ENCODE measurements around the gene GPATCH1. TPM values are rescaled to one million over a fixed set of nuclear protein-coding genes. Genes with fewer than 3 reads are reported as not detected.

GPATCH1 gene
- polyA plus RNA-seq, 4 donors: 12.3 to 17.9 (median 15.0) TPM

DNA sequence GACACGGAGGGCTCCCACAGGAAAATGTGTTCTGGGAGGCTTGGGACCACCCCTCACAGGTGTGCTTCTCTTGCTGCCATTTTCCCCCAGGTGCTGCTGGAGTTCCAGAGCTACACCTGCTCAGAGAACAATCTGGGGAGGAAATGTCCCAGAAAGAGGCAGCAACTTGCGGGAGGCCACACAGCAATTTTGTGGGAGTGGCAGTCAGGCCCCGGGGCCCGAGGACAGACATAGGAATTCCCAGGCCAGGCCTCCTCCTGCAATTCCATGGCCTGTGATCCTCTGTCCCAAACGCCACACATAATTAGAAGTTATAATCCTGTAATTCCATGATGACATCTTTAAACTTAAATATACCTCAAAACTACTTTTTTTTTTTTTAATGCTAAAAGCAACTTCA lies 18.1 kb upstream of the GPATCH1 start:
- no peak for DNase-seq (ENCODE audit: low read depth in 4 of 4, low spot score in 2 of 4)

GRCh38 chr19:33063356-33063752 lies 17.6 kb upstream of the GPATCH1 start:
- no peak for DNase-seq (ENCODE audit: low read depth in 4 of 4, low spot score in 2 of 4)

DNA sequence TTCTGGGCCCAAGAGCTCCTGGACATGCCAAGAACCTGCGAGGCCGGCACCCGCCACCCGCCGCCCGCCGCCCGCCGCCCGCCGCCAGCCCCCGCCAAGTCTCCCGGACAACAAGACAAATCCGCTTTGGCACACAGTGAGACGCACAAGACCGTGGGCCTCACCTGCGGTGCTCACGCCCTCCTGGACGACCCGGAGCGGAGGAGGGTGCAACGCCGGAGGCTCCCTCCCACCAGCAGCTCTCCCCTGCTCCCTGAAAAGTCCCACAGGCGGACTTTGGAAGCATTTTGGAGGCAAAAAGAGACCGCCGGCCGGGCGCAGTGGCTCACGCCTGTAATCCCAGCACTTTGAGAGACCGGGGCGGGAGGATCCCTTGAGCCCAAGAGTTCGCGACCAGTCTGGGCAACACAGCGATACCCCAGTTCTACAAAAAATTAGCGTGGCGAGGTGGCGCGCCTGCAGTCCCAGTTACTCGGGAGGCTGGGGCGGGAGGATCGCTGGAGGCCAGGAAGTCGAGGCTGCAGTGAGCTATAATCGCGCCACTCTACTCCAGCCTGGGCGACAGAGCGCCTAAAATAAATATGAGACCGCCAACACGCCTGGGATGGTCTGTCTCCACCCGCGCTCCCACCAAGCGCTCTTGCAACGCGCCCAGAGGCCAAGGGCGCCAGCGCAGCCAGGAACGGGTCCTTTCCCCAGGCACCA lies 17.1 kb upstream of the GPATCH1 start:
- no peak for DNase-seq (ENCODE audit: low read depth in 4 of 4, low spot score in 2 of 4)

GRCh38 chr19:33064458-33064791 lies 16.6 kb upstream of the GPATCH1 start:
- DNase-seq (ENCODE audit: low read depth in 4 of 4, low spot score in 2 of 4): no peak

- DNase-seq (ENCODE audit: low read depth in 4 of 4, low spot score in 2 of 4): no peak
Observed at GRCh38 chr19:33064792-33065550, 16.0 kb upstream of the GPATCH1 start, which contains the start of gene RHPN2. Gene RHPN2 (minus strand): TSS chr19:33064888. CDS start chr19:33064852, 36 bp downstream.

DNA sequence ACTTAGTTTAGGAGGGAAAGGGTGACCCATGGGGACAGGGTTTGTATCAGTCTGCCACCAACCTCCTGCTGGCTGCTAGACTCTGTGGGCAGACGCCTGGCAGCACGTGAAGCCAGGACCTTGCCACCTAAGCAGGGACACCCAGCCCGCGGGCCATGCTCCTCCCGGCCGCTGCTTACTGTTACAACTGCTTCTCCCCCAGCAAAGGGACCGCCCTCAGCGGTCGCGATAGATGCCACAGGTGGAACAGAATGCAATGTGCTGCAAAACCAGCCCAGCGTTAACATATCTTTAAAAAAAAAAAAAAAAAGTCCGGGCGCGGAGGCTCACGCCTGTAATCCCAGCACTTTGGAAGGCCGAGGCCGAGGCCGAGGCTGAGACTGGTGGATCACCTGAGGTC lies 14.4 kb upstream of the GPATCH1 start:
- no peak for DNase-seq (ENCODE audit: low read depth in 4 of 4, low spot score in 2 of 4)

GRCh38 chr19:33067121-33067520 lies 13.9 kb upstream of the GPATCH1 start:
- no peak for DNase-seq (ENCODE audit: low read depth in 4 of 4, low spot score in 2 of 4)

GRCh38 chr19:33071887-33072286 lies 9.1 kb upstream of the GPATCH1 start:
- DNase-seq (ENCODE audit: low read depth in 4 of 4, low spot score in 2 of 4): no peak

DNA sequence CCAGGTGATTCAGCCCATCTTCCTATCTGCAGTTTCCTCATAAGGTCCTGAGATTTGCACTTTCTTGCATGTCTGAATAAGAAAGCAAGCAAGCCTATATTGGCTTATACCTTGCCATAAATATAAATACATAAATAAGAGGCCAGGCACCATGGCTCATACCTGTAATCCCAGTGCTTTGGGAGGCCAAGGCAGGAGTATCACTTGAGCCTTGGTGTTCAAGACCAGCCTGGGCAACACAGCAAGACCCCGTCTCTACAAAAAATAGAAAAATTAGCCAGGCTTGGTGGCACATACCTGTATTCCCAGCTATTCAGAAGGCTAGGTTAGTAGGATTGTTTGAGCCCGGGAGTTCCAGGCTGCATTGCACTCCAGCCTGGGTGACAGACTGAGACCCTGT lies 5.5 kb upstream of the GPATCH1 start:
- no peak for DNase-seq (ENCODE audit: low read depth in 4 of 4, low spot score in 2 of 4)

GRCh38 chr19:33085570-33086128 lies 4.7 kb downstream of the GPATCH1 start:
- no peak for DNase-seq (ENCODE audit: low read depth in 4 of 4, low spot score in 2 of 4)

- no peak for DNase-seq (ENCODE audit: low read depth in 4 of 4, low spot score in 2 of 4)
Observed at GRCh38 chr19:33086955-33087354, 6.0 kb downstream of the GPATCH1 start.

- DNase-seq (ENCODE audit: low read depth in 4 of 4, low spot score in 2 of 4): no peak
Observed at GRCh38 chr19:33089010-33089409, 8.0 kb downstream of the GPATCH1 start.

DNA sequence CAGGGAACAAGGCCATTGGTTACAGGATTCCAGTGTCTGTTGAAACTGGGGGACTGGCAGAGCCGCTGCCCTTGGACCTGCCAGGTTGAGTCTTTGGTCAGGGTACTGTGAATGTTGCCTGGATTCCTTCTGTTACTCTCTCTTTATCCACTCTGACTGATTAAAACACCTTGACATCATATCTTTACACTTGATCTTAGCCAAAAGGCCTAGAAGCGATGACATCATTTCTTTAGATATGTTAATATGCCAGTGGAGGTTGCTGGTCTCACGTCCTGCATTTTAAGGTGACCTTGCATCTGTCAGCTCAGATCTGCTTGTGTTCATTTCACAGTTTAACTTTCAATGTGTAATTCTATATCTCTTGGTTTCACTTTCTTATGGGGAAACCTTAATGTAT lies 9.2 kb downstream of the GPATCH1 start:
- DNase-seq (ENCODE audit: low read depth in 4 of 4, low spot score in 2 of 4): no peak

DNA sequence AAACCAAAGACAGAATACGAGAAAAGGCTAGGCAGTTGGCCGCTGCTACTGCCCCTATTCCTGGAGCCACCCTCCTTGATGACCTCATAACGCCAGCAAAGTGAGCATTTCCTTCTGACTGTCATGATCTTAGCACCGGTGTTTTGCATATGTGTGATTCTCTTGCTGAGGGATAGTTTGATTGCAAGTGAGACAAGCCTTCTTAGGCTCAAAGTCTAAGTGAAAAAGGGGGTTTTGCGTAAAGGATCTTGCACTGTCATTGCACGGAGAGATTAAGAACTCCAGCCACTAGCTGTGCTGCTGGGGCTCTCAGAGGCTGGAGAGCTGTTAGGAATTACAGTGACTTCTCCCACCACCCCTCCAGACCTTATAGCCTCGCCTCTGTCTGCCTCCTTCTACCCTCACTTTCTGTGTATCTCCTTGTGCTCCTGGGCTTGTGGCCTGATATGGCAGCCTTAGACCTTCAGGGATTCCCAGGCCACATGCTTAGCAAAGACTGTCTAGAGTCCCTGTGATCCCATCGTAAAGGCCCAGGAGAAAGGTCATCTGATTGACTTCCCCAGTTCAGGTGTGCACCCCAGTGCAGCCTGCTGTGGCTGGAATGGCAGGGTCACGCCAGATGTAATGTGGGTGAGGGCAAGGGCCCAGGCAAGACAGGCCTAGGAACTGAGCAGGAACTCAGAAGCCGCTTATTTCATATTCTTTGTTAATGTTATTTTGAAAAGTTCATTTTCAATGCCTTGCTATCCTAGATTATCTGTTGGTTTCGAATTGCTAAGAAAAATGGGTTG lies 12.6 kb downstream of the GPATCH1 start:
- no peak for DNase-seq (ENCODE audit: low read depth in 4 of 4, low spot score in 2 of 4)

DNA sequence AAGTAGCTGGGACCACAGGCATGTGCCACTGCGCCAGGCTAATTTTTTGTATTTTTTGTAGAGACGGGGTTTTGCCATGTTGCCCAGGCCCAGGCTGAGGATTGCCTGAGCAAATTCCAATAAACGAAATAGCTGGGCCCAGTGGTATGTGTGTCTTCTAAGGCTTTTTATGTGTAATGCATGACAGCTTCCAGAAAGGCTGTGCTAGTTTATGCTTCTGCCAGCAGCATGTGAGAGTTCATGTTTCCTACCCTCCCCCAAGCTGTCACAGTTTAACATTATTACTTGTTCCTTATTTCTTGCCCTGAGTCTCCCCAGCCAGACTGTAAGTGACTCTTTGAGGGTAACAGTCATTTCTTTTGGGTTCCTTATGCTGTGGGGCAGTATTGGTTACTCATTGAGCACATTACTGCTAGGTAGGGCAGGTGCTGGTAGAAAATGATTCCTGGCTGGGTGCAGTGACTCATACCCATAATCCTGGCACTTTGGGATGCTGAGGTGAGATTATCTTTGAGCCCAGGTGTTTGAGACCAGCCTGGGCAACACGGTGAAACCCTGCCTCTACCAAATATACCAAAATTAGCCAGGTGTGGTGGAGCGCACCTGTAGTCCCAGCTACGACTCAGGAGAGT lies 13.6 kb downstream of the GPATCH1 start:
- peak in 1 of 4 donors; percentile 37 for DNase-seq (ENCODE audit: low read depth in 4 of 4, low spot score in 2 of 4)

DNA sequence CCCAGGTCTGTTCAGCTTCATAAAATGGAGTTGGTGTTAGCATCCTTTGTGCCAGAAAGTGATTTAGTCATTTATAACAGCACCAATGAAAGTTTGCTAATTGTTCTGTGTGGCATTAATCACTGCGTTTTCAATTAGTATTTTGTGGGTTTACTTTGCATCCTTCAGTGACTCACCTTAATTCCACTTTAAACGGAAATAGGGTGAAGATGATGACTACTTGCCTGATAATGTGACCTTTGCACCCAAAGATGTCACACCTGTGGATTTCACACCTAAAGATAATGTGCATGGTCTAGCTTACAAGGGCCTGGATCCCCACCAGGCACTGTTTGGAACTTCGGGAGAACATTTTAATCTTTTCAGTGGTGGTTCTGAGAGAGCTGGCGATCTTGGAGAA lies 15.0 kb downstream of the GPATCH1 start:
- no peak for DNase-seq (ENCODE audit: low read depth in 4 of 4, low spot score in 2 of 4)

- no peak for DNase-seq (ENCODE audit: low read depth in 4 of 4, low spot score in 2 of 4)
Observed at GRCh38 chr19:33098055-33098534, 17.1 kb downstream of the GPATCH1 start.

GRCh38 chr19:33100894-33101644 lies 20.1 kb downstream of the GPATCH1 start:
- no peak for DNase-seq (ENCODE audit: low read depth in 4 of 4, low spot score in 2 of 4)

- no peak for DNase-seq (ENCODE audit: low read depth in 4 of 4, low spot score in 2 of 4)
Observed at GRCh38 chr19:33102893-33103292, 21.9 kb downstream of the GPATCH1 start.

- DNase-seq (ENCODE audit: low read depth in 4 of 4, low spot score in 2 of 4): no peak
Observed at GRCh38 chr19:33108161-33108560, 27.2 kb downstream of the GPATCH1 start.

All from left renal cortex interstitium (tissue), 4 donors.